ENCODE measurements around the gene PDHX.

DNA sequence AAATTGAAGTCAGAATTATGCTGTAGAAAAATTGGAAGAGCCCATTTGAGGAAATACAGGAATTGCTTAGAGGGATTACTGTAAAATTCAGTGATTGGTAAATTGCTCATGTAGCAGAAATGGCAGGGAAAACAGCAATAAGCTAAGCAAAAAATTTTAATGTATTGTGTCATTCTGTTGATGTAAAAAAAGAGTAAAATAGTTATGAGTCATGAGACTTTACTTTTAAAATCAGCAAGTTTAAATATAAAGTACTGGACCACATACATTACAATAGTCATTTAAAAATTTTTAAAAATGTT is 10.4 kb downstream of the PDHX start:
- TF ChIP-seq, protein P1, sequence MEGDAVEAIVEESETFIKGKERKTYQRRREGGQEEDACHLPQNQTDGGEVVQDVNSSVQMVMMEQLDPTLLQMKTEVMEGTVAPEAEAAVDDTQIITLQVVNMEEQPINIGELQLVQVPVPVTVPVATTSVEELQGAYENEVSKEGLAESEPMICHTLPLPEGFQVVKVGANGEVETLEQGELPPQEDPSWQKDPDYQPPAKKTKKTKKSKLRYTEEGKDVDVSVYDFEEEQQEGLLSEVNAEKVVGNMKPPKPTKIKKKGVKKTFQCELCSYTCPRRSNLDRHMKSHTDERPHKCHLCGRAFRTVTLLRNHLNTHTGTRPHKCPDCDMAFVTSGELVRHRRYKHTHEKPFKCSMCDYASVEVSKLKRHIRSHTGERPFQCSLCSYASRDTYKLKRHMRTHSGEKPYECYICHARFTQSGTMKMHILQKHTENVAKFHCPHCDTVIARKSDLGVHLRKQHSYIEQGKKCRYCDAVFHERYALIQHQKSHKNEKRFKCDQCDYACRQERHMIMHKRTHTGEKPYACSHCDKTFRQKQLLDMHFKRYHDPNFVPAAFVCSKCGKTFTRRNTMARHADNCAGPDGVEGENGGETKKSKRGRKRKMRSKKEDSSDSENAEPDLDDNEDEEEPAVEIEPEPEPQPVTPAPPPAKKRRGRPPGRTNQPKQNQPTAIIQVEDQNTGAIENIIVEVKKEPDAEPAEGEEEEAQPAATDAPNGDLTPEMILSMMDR (conservative IDR thresholded peaks at IDR 0.05; ENCODE audit: low read depth, low read length): no peak
- TF ChIP-seq MAFK (IDR thresholded peaks at IDR 0.05; ENCODE audit: low read depth, low read length): peak; percentile 87
- TF ChIP-seq BHLHE40 (IDR thresholded peaks at IDR 0.05; ENCODE audit: low read depth, low read length): no peak
- TF ChIP-seq RAD21 (IDR thresholded peaks at IDR 0.05; ENCODE audit: low read length): no peak
